ENCODE measurements around the gene GLRA2. TPM values are rescaled to one million over a fixed set of nuclear protein-coding genes. Genes with fewer than 3 reads are reported as not detected.

The GLRA2 gene
- total and polyA plus RNA-seq, 10 of the 15 experiments (the other 5 are each of a cell fraction or from before 2014, with no cell fraction given), result 0.01 TPM; not detected in 9

DNA sequence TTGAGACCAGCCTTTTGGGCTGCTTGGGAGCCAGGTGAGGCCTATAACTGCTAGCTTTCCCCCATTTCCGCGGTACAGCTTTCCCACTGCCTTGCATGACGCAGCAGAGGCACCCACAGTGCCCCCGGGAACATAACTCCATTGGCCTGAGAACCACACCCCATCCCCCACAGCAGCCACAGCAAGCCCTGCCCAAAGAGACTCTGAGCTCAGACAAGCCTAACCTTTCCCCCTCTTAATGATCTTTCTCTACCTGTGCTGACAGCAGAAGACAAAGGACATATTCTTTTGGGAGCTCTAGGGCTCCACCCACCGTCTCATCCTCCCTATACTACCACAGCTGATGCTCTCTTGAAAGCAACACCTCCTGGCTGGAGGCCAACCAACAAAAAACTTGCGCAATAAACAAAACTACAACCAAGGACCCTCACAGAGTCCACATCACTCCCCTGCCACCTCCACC lies 228.7 kb downstream of the GLRA2 start:
- ChIA-PET SMC1A (ENCODE audit: uncharacterized antibody, unreplicated experiment) (interaction anchor here (1.1 kb wide), 1 partner anchor 10 kb away, joined by 3 read pairs; no protein-coding TSS in a partner anchor), RAD21 (ENCODE audit: unreplicated experiment) (no interaction called here), POLR2A (no interaction called here), CTCF (no interaction called here)
- in situ Hi-C loops (cut with MboI) (no loop called here), intact Hi-C loops (cut with micrococcal nuclease; ENCODE audit: unreplicated experiment) (no loop called here)
- no peak for TF ChIP-seq BHLHE40 (IDR thresholded peaks at IDR 0.05; ENCODE audit: borderline replicate concordance in 1 of 2, low read depth in 2 of 2, low read length in 1 of 2)
- no peak for TF ChIP-seq FOXM1 (IDR thresholded peaks at IDR 0.05; ENCODE audit: low read depth, low read length)
- TF ChIP-seq NBN (IDR thresholded peaks at IDR 0.05), result no peak
- no peak for TF ChIP-seq BACH1 (IDR thresholded peaks at IDR 0.05; ENCODE audit: borderline replicate concordance)
- TF ChIP-seq IKZF1 (conservative IDR thresholded peaks at IDR 0.05), result no peak
- no peak for TF ChIP-seq POLR2A (IDR thresholded peaks at IDR 0.05; ENCODE audit: low read depth, low read length)
- TF ChIP-seq, protein P1, sequence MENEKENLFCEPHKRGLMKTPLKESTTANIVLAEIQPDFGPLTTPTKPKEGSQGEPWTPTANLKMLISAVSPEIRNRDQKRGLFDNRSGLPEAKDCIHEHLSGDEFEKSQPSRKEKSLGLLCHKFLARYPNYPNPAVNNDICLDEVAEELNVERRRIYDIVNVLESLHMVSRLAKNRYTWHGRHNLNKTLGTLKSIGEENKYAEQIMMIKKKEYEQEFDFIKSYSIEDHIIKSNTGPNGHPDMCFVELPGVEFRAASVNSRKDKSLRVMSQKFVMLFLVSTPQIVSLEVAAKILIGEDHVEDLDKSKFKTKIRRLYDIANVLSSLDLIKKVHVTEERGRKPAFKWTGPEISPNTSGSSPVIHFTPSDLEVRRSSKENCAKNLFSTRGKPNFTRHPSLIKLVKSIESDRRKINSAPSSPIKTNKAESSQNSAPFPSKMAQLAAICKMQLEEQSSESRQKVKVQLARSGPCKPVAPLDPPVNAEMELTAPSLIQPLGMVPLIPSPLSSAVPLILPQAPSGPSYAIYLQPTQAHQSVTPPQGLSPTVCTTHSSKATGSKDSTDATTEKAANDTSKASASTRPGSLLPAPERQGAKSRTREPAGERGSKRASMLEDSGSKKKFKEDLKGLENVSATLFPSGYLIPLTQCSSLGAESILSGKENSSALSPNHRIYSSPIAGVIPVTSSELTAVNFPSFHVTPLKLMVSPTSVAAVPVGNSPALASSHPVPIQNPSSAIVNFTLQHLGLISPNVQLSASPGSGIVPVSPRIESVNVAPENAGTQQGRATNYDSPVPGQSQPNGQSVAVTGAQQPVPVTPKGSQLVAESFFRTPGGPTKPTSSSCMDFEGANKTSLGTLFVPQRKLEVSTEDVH (IDR thresholded peaks at IDR 0.05; ENCODE audit: low read depth, partially characterized antibody), result no peak
- no peak for TF ChIP-seq HDAC6 (IDR thresholded peaks at IDR 0.05; ENCODE audit: unreplicated experiment)
- TF ChIP-seq MEF2A (IDR thresholded peaks at IDR 0.05; ENCODE audit: insufficient read depth, low read depth, low read length), result no peak
- TF ChIP-seq RUNX3 (IDR thresholded peaks at IDR 0.05; ENCODE audit: low read length), result no peak
- TF ChIP-seq, protein P2, sequence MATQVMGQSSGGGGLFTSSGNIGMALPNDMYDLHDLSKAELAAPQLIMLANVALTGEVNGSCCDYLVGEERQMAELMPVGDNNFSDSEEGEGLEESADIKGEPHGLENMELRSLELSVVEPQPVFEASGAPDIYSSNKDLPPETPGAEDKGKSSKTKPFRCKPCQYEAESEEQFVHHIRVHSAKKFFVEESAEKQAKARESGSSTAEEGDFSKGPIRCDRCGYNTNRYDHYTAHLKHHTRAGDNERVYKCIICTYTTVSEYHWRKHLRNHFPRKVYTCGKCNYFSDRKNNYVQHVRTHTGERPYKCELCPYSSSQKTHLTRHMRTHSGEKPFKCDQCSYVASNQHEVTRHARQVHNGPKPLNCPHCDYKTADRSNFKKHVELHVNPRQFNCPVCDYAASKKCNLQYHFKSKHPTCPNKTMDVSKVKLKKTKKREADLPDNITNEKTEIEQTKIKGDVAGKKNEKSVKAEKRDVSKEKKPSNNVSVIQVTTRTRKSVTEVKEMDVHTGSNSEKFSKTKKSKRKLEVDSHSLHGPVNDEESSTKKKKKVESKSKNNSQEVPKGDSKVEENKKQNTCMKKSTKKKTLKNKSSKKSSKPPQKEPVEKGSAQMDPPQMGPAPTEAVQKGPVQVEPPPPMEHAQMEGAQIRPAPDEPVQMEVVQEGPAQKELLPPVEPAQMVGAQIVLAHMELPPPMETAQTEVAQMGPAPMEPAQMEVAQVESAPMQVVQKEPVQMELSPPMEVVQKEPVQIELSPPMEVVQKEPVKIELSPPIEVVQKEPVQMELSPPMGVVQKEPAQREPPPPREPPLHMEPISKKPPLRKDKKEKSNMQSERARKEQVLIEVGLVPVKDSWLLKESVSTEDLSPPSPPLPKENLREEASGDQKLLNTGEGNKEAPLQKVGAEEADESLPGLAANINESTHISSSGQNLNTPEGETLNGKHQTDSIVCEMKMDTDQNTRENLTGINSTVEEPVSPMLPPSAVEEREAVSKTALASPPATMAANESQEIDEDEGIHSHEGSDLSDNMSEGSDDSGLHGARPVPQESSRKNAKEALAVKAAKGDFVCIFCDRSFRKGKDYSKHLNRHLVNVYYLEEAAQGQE (IDR thresholded peaks at IDR 0.05; ENCODE audit: low read depth, low read length), result no peak
- no peak for TF ChIP-seq HDAC2 (IDR thresholded peaks at IDR 0.05)
- Histone ChIP-seq H3K79me2 (ENCODE audit: control insufficient read depth, insufficient read depth, low read length) (no peaks in the 10 kb centered on the region), H3K36me3 (ENCODE audit: control insufficient read depth in 2 of 2, insufficient read depth in 2 of 2, low read length in 1 of 2) (no peaks in the 10 kb centered on the region), H3K4me2 (ENCODE audit: control insufficient read depth, insufficient read depth) (no peak overlapping the region), H3K9me3 (replicated peaks; ENCODE audit: control insufficient read depth, insufficient read depth, low read length) (no peaks in the 10 kb centered on the region), H4K20me1 (ENCODE audit: control insufficient read depth, insufficient read depth) (no peaks in the 10 kb centered on the region), H3K4me1 (ENCODE audit: control insufficient read depth, insufficient read depth, low read length) (no peaks in the 10 kb centered on the region), H3K27me3 (replicated peaks in 1 of 2; ENCODE audit: control insufficient read depth in 2 of 2, insufficient read depth in 2 of 2, low read length in 1 of 2) (no peaks in the 10 kb centered on the region), H3K27ac (ENCODE audit: control insufficient read depth, insufficient read depth) (no peak overlapping the region), H2AFZ (ENCODE audit: control insufficient read depth, low read depth, low read length) (no peak overlapping the region), H3K4me3 (no peak overlapping the region), H3K9ac (ENCODE audit: control insufficient read depth, insufficient read depth, low read length) (no peak overlapping the region)
- no peak for DNase-seq (ENCODE audit: low read depth, low spot score)
- FAIRE-seq, result no peak
- WGBS (ENCODE audit: insufficient coverage, insufficient replicate concordance, low lambda C conversion rate, missing lambda C conversion rate), result 48% methylated on average over 6 of the region's 6 CpGs
- no peak for ATAC-seq
- BruUV-seq (replicated peaks), result no TSS peak
